Measurements from ENCODE around the gene EML6. TPM values are rescaled to one million over a fixed set of nuclear protein-coding genes. Genes with fewer than 3 reads are reported as not detected.

The EML6 gene
- total and polyA plus RNA-seq, 4 donors, result 0.94 to 5.1 (median 2.0) TPM

DNA sequence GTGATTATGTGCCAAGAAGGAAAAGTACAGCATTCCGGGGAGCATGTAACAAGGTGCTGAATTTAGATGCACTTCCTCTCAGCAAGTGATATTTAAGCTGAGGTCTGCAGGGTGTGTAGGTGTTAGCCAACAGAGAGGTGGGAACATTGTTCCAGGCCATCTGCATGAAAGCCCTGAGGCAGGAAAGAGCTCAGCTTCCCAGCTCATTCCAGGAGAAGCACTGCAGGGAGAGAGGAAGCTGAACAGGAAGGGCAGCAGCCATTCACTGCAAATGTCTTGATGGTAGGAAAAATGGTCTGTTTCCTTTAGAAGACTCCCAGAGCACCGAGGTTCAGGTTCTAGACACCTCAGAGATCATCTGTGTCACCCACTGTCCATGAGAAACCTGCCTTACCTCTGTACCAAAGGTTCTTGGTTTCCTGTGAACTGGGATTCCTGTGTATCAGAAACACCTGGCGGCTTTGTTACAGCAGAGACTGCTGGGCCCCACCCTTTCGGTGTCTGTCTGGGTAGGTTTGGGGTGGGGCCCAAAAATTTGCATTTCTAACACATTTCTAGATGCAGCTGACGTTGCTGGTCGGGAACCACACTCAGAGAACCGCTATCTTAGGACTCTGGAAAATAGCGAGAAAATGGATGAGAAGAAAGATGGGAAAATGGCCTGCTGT is 242.8 kb downstream of the EML6 start:
- H3K4me1 ChIP-seq (ENCODE audit: control insufficient read depth in 5 of 5, insufficient read depth in 5 of 5, low read length in 5 of 5), result peaks cover 0 to 18% (median 7%) of the 10 kb centered on the region in 5 donors
- H3K4me3 ChIP-seq, result no peak overlapping the region
- no peak for TF ChIP-seq CTCF (IDR thresholded peaks at IDR 0.05; ENCODE audit: control extremely low read depth, extremely low read depth)
- 81 to 90% methylated on average over 8 of the region's 8 CpGs for WGBS, 2 donors
- no peaks in the 10 kb centered on the region for H3K27me3 ChIP-seq (ENCODE audit: control insufficient read depth in 3 of 3, insufficient read depth in 3 of 3, low read length in 2 of 3)
- peaks cover 0 to 12% (median 1%) of the 10 kb centered on the region in 4 donors for H3K36me3 ChIP-seq (ENCODE audit: control insufficient read depth in 4 of 4, insufficient read depth in 4 of 4, low read length in 4 of 4)
- no peak for ATAC-seq (ENCODE audit: insufficient read depth, low FRiP score)
- no peaks in the 10 kb centered on the region for H3K9me3 ChIP-seq (ENCODE audit: control insufficient read depth in 4 of 4, insufficient read depth in 3 of 4, low read length in 3 of 4)
- H3K27ac ChIP-seq (ENCODE audit: low read depth in 1 of 2, low read length in 1 of 2), result no peak overlapping the region
- H3K9ac ChIP-seq (ENCODE audit: insufficient read depth in 1 of 2, low read length in 2 of 2), result no peak overlapping the region
- peak in 1 of 3 donors; percentile 29 for DNase-seq

DNA sequence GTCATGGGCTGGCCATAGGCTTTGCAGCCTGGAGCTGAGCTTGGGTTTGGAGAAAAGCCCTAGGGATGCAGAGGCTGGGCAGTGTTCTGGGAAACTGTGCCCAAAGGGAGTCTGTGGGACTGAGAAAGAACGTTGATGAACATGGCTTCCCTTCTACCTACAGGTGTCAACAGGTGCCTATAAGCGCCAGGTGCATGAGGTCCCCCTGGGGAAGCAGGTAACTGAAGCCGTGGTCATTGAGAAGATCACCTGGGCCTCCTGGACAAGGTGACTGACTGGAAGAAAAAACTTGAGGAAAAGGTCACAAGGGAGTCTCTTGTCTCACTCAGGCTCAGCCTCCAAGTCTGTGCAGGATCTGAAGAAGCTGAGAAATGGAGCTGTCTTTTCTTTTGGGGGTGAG is 243.4 kb downstream of the EML6 start:
- H3K27ac ChIP-seq (ENCODE audit: low read depth in 1 of 2, low read length in 1 of 2), result no peak overlapping the region
- no peaks in the 10 kb centered on the region for H3K9me3 ChIP-seq (ENCODE audit: control insufficient read depth in 4 of 4, insufficient read depth in 3 of 4, low read length in 3 of 4)
- H3K27me3 ChIP-seq (ENCODE audit: control insufficient read depth in 3 of 3, insufficient read depth in 3 of 3, low read length in 2 of 3), result no peaks in the 10 kb centered on the region
- H3K36me3 ChIP-seq (ENCODE audit: control insufficient read depth in 4 of 4, insufficient read depth in 4 of 4, low read length in 4 of 4), result peaks cover 0 to 12% (median 1%) of the 10 kb centered on the region in 4 donors
- no peak overlapping the region for H3K9ac ChIP-seq (ENCODE audit: insufficient read depth in 1 of 2, low read length in 2 of 2)
- H3K4me3 ChIP-seq, result no peak overlapping the region
- no peak for TF ChIP-seq CTCF (IDR thresholded peaks at IDR 0.05; ENCODE audit: control extremely low read depth, extremely low read depth)
- no peak for ATAC-seq (ENCODE audit: insufficient read depth, low FRiP score)
- peaks cover 0 to 18% (median 7%) of the 10 kb centered on the region in 5 donors for H3K4me1 ChIP-seq (ENCODE audit: control insufficient read depth in 5 of 5, insufficient read depth in 5 of 5, low read length in 5 of 5)
- DNase-seq, result no peak
- WGBS, 2 donors, result 94 to 95% methylated on average over 3 of the region's 3 CpGs

DNA sequence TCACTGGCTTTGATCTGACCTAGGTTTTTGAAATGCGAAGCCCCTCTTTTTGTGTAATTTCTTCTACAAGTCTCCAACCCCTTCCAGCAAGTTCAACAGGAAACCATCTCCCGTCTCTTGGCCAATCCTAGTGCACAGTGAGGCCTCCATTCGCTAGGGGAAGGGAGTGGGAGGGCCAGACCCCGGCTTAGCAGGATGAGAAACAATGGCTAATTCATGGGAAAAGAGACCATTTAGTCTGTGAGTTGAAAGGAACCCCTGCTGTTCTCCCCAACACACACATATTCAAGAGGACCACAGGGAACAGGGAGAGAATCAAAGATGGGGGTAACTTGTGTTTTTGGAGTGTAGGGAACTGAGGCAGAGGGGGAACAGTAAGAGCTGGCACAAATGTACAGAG is 243.8 kb downstream of the EML6 start:
- H3K36me3 ChIP-seq (ENCODE audit: control insufficient read depth in 4 of 4, insufficient read depth in 4 of 4, low read length in 4 of 4), result peaks cover 0 to 12% (median 1%) of the 10 kb centered on the region in 4 donors
- no peak overlapping the region for H3K4me3 ChIP-seq
- no peaks in the 10 kb centered on the region for H3K27me3 ChIP-seq (ENCODE audit: control insufficient read depth in 3 of 3, insufficient read depth in 3 of 3, low read length in 2 of 3)
- no peaks in the 10 kb centered on the region for H3K9me3 ChIP-seq (ENCODE audit: control insufficient read depth in 4 of 4, insufficient read depth in 3 of 4, low read length in 3 of 4)
- no peak for ATAC-seq (ENCODE audit: insufficient read depth, low FRiP score)
- no peak overlapping the region for H3K9ac ChIP-seq (ENCODE audit: insufficient read depth in 1 of 2, low read length in 2 of 2)
- H3K4me1 ChIP-seq (ENCODE audit: control insufficient read depth in 5 of 5, insufficient read depth in 5 of 5, low read length in 5 of 5), result peaks cover 0 to 18% (median 7%) of the 10 kb centered on the region in 5 donors
- no peak overlapping the region for H3K27ac ChIP-seq (ENCODE audit: low read depth in 1 of 2, low read length in 1 of 2)
- WGBS, 2 donors, result 81 to 84% methylated on average over 4 of the region's 4 CpGs
- TF ChIP-seq CTCF (IDR thresholded peaks at IDR 0.05; ENCODE audit: control extremely low read depth, extremely low read depth), result no peak
- DNase-seq, result no peak
